ENCODE data around the gene MEI1.

The MEI1 gene

GRCh38 chr22:41836551-41836950 is 137.2 kb downstream of the MEI1 start:
- peaks cover 23% of the 10 kb centered on the region for H3K36me3 Mint-ChIP-seq (ENCODE audit: insufficient read depth)

GRCh38 chr22:41838842-41839618 is 139.7 kb downstream of the MEI1 start:
- Mint-ChIP-seq H3K9me3 (no peaks in the 10 kb centered on the region), H3K4me3 (no peak overlapping the region), H3K4me1 (peaks cover 58% of the 10 kb centered on the region), H3K27ac (ENCODE audit: low read depth) (peak overlapping the region; percentile 30), H3K36me3 (ENCODE audit: insufficient read depth) (peaks cover 14% of the 10 kb centered on the region), H3K27me3 (no peaks in the 10 kb centered on the region)
- no peak for ATAC-seq (replicated peaks; ENCODE audit: extremely low read depth, poor library complexity, severe bottlenecking)
- DNase-seq (ENCODE audit: low spot score in 2 of 2), result no peak

More at GRCh38 chr22:41836551-41836950, 137.2 kb downstream of the MEI1 start:
- Mint-ChIP-seq H3K27ac (ENCODE audit: low read depth) (no peak overlapping the region), H3K27me3 (no peaks in the 10 kb centered on the region), H3K4me3 (no peak overlapping the region), H3K4me1 (peaks cover 62% of the 10 kb centered on the region), H3K9me3 (no peaks in the 10 kb centered on the region)
- no peak for DNase-seq (ENCODE audit: low spot score in 2 of 2)
- ATAC-seq (replicated peaks; ENCODE audit: extremely low read depth, poor library complexity, severe bottlenecking), result no peak

- Mint-ChIP-seq H3K9me3 (no peaks in the 10 kb centered on the region), H3K4me1 (peaks cover 57% of the 10 kb centered on the region), H3K4me3 (no peak overlapping the region), H3K27me3 (no peaks in the 10 kb centered on the region), H3K36me3 (ENCODE audit: insufficient read depth) (peaks cover 10% of the 10 kb centered on the region), H3K27ac (ENCODE audit: low read depth) (no peak overlapping the region)
- ATAC-seq (replicated peaks; ENCODE audit: extremely low read depth, poor library complexity, severe bottlenecking), result no peak
- no peak for DNase-seq (ENCODE audit: low spot score in 2 of 2)
Measured at GRCh38 chr22:41840216-41840615, 140.9 kb downstream of the MEI1 start.

GRCh38 chr22:41841085-41841712 is 141.9 kb downstream of the MEI1 start:
- Mint-ChIP-seq H3K9me3 (no peaks in the 10 kb centered on the region), H3K36me3 (ENCODE audit: insufficient read depth) (peaks cover 10% of the 10 kb centered on the region), H3K4me1 (peaks cover 60% of the 10 kb centered on the region), H3K27me3 (no peaks in the 10 kb centered on the region), H3K4me3 (no peak overlapping the region), H3K27ac (ENCODE audit: low read depth) (no peak overlapping the region)
- DNase-seq (ENCODE audit: low spot score in 2 of 2) (no peak), ATAC-seq (replicated peaks; ENCODE audit: extremely low read depth, poor library complexity, severe bottlenecking) (no peak)

- peaks cover 59% of the 10 kb centered on the region for H3K4me1 Mint-ChIP-seq
- H3K27me3 Mint-ChIP-seq, result no peaks in the 10 kb centered on the region
- H3K36me3 Mint-ChIP-seq (ENCODE audit: insufficient read depth), result peaks cover 3% of the 10 kb centered on the region
- DNase-seq (ENCODE audit: low spot score in 2 of 2), result no peak
- no peak overlapping the region for H3K27ac Mint-ChIP-seq (ENCODE audit: low read depth)
- H3K9me3 Mint-ChIP-seq, result no peaks in the 10 kb centered on the region
- H3K4me3 Mint-ChIP-seq, result no peak overlapping the region
- no peak for ATAC-seq (replicated peaks; ENCODE audit: extremely low read depth, poor library complexity, severe bottlenecking)
Measured at GRCh38 chr22:41842996-41843970, 144.0 kb downstream of the MEI1 start.

GRCh38 chr22:41844036-41844435 is 144.7 kb downstream of the MEI1 start:
- H3K27ac Mint-ChIP-seq (ENCODE audit: low read depth), result no peak overlapping the region
- H3K36me3 Mint-ChIP-seq (ENCODE audit: insufficient read depth), result peaks cover 2% of the 10 kb centered on the region
- ATAC-seq (replicated peaks; ENCODE audit: extremely low read depth, poor library complexity, severe bottlenecking), result no peak
- no peak for DNase-seq (ENCODE audit: low spot score in 2 of 2)
- no peak overlapping the region for H3K4me3 Mint-ChIP-seq
- no peaks in the 10 kb centered on the region for H3K9me3 Mint-ChIP-seq
- H3K27me3 Mint-ChIP-seq, result no peaks in the 10 kb centered on the region
- peaks cover 57% of the 10 kb centered on the region for H3K4me1 Mint-ChIP-seq

- Mint-ChIP-seq H3K9me3 (no peaks in the 10 kb centered on the region), H3K27ac (ENCODE audit: low read depth) (no peak overlapping the region), H3K4me3 (no peak overlapping the region), H3K4me1 (peaks cover 52% of the 10 kb centered on the region), H3K27me3 (no peaks in the 10 kb centered on the region), H3K36me3 (ENCODE audit: insufficient read depth) (peaks cover 2% of the 10 kb centered on the region)
- ATAC-seq (replicated peaks; ENCODE audit: extremely low read depth, poor library complexity, severe bottlenecking) (no peak), DNase-seq (ENCODE audit: low spot score in 2 of 2) (no peak)
Measured at GRCh38 chr22:41844513-41844912, 145.2 kb downstream of the MEI1 start.

- Mint-ChIP-seq H3K27ac (ENCODE audit: low read depth) (no peak overlapping the region), H3K4me3 (no peak overlapping the region)
- DNase-seq (ENCODE audit: low spot score in 2 of 2), result no peak
Measured at GRCh38 chr22:41845380-41846267, 146.3 kb downstream of the MEI1 start.

GRCh38 chr22:41846268-41846987 is 147.1 kb downstream of the MEI1 start:
- Mint-ChIP-seq H3K36me3 (ENCODE audit: insufficient read depth) (peaks cover 2% of the 10 kb centered on the region), H3K27ac (ENCODE audit: low read depth) (peak overlapping the region; percentile 0), H3K27me3 (no peaks in the 10 kb centered on the region), H3K4me1 (peaks cover 42% of the 10 kb centered on the region), H3K4me3 (no peak overlapping the region), H3K9me3 (no peaks in the 10 kb centered on the region)
- ATAC-seq (replicated peaks; ENCODE audit: extremely low read depth, poor library complexity, severe bottlenecking) (no peak), DNase-seq (ENCODE audit: low spot score in 2 of 2) (no peak)

More at GRCh38 chr22:41845380-41846267, 146.3 kb downstream of the MEI1 start:
- no peak for ATAC-seq (replicated peaks; ENCODE audit: extremely low read depth, poor library complexity, severe bottlenecking)
- no peaks in the 10 kb centered on the region for H3K9me3 Mint-ChIP-seq
- peaks cover 2% of the 10 kb centered on the region for H3K36me3 Mint-ChIP-seq (ENCODE audit: insufficient read depth)
- H3K4me1 Mint-ChIP-seq, result peaks cover 45% of the 10 kb centered on the region
- H3K27me3 Mint-ChIP-seq, result no peaks in the 10 kb centered on the region

- Mint-ChIP-seq H3K9me3 (no peaks in the 10 kb centered on the region), H3K4me3 (no peak overlapping the region), H3K4me1 (peaks cover 42% of the 10 kb centered on the region), H3K27ac (ENCODE audit: low read depth) (peak overlapping the region; percentile 0), H3K36me3 (ENCODE audit: insufficient read depth) (peaks cover 2% of the 10 kb centered on the region), H3K27me3 (no peaks in the 10 kb centered on the region)
- ATAC-seq (replicated peaks; ENCODE audit: extremely low read depth, poor library complexity, severe bottlenecking) (no peak), DNase-seq (ENCODE audit: low spot score in 2 of 2) (no peak)
Measured at GRCh38 chr22:41847300-41847699, 148.0 kb downstream of the MEI1 start.

GRCh38 chr22:41848468-41848867 is 149.2 kb downstream of the MEI1 start:
- no peak overlapping the region for H3K27ac Mint-ChIP-seq (ENCODE audit: low read depth)
- H3K4me1 Mint-ChIP-seq, result peaks cover 42% of the 10 kb centered on the region
- H3K36me3 Mint-ChIP-seq (ENCODE audit: insufficient read depth), result peaks cover 5% of the 10 kb centered on the region
- ATAC-seq (replicated peaks; ENCODE audit: extremely low read depth, poor library complexity, severe bottlenecking), result no peak
- H3K27me3 Mint-ChIP-seq, result no peaks in the 10 kb centered on the region
- no peak for DNase-seq (ENCODE audit: low spot score in 2 of 2)
- H3K9me3 Mint-ChIP-seq, result no peaks in the 10 kb centered on the region
- H3K4me3 Mint-ChIP-seq, result no peak overlapping the region
